DMS 273 treated with DMSO at 0.1 percent for 48 hours (cell line): ENCODE data around the gene PDE3A.
"Not testable (repeated sequence)": the region's sequence is repeated elsewhere in the genome, so short reads cannot be mapped to it uniquely, and the experiment has no call there.

Experiments used
- DNase-seq: peaks from one replicate; lab custom pipeline; 2025; lab: John Stamatoyannopoulos, UW

Gene PDE3A

GRCh38 chr12:20604408-20605067 lies 236.2 kb downstream of the PDE3A start:
- DNase-seq = no peak

GRCh38 chr12:20615020-20615419 lies 246.7 kb downstream of the PDE3A start:
- DNase-seq = not testable (repeated sequence)

GRCh38 chr12:20616093-20616492 lies 247.8 kb downstream of the PDE3A start:
- DNase-seq = no peak

GRCh38 chr12:20620261-20620660 lies 251.9 kb downstream of the PDE3A start:
- no peak for DNase-seq

GRCh38 chr12:20624718-20625117 lies 256.4 kb downstream of the PDE3A start:
- DNase-seq = no peak

GRCh38 chr12:20625531-20625930 lies 257.2 kb downstream of the PDE3A start:
- no peak for DNase-seq

GRCh38 chr12:20627001-20627588 lies 258.8 kb downstream of the PDE3A start:
- no peak for DNase-seq

- DNase-seq = no peak
These were observed 260.0 kb downstream of the PDE3A start for GRCh38 chr12:20628226-20628787.

- DNase-seq = no peak
These were observed 260.7 kb downstream of the PDE3A start for GRCh38 chr12:20628999-20629398.

GRCh38 chr12:20629414-20630156 lies 261.2 kb downstream of the PDE3A start:
- DNase-seq = no peak

- DNase-seq = no peak
These were observed 263.4 kb downstream of the PDE3A start for GRCh38 chr12:20631711-20632110.

GRCh38 chr12:20641106-20641505 lies 272.8 kb downstream of the PDE3A start:
- no peak for DNase-seq

GRCh38 chr12:20643822-20644221 lies 275.5 kb downstream of the PDE3A start:
- DNase-seq = no peak

- DNase-seq = no peak
These were observed 278.0 kb downstream of the PDE3A start for GRCh38 chr12:20646239-20646827.

GRCh38 chr12:20653871-20654270 lies 285.5 kb downstream of the PDE3A start:
- DNase-seq = no peak

- DNase-seq = no peak
These were observed 288.3 kb downstream of the PDE3A start for GRCh38 chr12:20656600-20656999.

- DNase-seq = no peak
These were observed 289.2 kb downstream of the PDE3A start for GRCh38 chr12:20657496-20657895.

- no peak for DNase-seq
These were observed 313.0 kb downstream of the PDE3A start for GRCh38 chr12:20681334-20681733.

- no peak for DNase-seq
These were observed 326.9 kb downstream of the PDE3A start, which contains the start of gene SLCO1C1 for GRCh38 chr12:20695232-20695631. TSS of gene SLCO1C1 (plus strand) at chr12:20695332. CDS start at chr12:20699577, 4,245 bp downstream.

GRCh38 chr12:20696181-20696905 lies 328.0 kb downstream of the PDE3A start:
- no peak for DNase-seq

GRCh38 chr12:20701106-20701505 lies 332.8 kb downstream of the PDE3A start:
- no peak for DNase-seq

GRCh38 chr12:20704860-20705259 lies 336.5 kb downstream of the PDE3A start:
- DNase-seq = no peak
